Measurements from ENCODE around the gene TIAM2. TPM values are rescaled to one million over a fixed set of nuclear protein-coding genes. Genes with fewer than 3 reads are reported as not detected.

TIAM2 gene
- total RNA-seq, 3 donors from 2014 or later (not counting 1 experiment from before 2014, with no cell fraction given) = 6.5 to 11.1 (median 8.7) TPM

GRCh38 chr6:155155787-155156447, 160.8 kb downstream of the TIAM2 start:
- peaks cover 7% of the 10 kb centered on the region for H3K4me1 ChIP-seq (ENCODE audit: control insufficient read depth, insufficient read depth, low read length)
- intact Hi-C loops (cut with micrococcal nuclease) = no loop called here

GRCh38 chr6:155157101-155157500, 162.0 kb downstream of the TIAM2 start:
- intact Hi-C loops (cut with micrococcal nuclease) = no loop called here
- H3K4me3 Mint-ChIP-seq = no peak overlapping the region
- Histone ChIP-seq H3K27ac (ENCODE audit: low read length) (no peak overlapping the region), H3K4me1 (ENCODE audit: control insufficient read depth, insufficient read depth, low read length) (peaks cover 7% of the 10 kb centered on the region), H3K4me3 (ENCODE audit: low read length) (no peak overlapping the region), H3K9me3 (ENCODE audit: control insufficient read depth, insufficient read depth, low read length) (no peaks in the 10 kb centered on the region), H3K27me3 (ENCODE audit: control insufficient read depth, insufficient read depth, low read length) (no peaks in the 10 kb centered on the region), H3K36me3 (ENCODE audit: control insufficient read depth, insufficient read depth, low read length) (no peaks in the 10 kb centered on the region)
- no peak overlapping the region for H3K27ac Mint-ChIP-seq
- no peak for TF ChIP-seq CTCF (IDR thresholded peaks at IDR 0.05)
- WGBS (ENCODE audit: insufficient coverage) = 87% methylated on average over 5 of the region's 6 CpGs
- peaks cover 0 to 5% of the 10 kb centered on the region in 2 donors for H3K4me1 Mint-ChIP-seq
- H3K27me3 Mint-ChIP-seq (ENCODE audit: low read depth in 2 of 2) = peaks cover 7 to 9% of the 10 kb centered on the region in 2 donors
- H3K36me3 Mint-ChIP-seq = no peaks in the 10 kb centered on the region
- DNase-seq = no peak
- no peak for ATAC-seq
- H3K9me3 Mint-ChIP-seq = no peaks in the 10 kb centered on the region

More at GRCh38 chr6:155155787-155156447, 160.8 kb downstream of the TIAM2 start:
- Mint-ChIP-seq H3K27me3 (ENCODE audit: low read depth in 2 of 2) (peaks cover 7% of the 10 kb centered on the region in 2 donors), H3K4me3 (no peak overlapping the region), H3K27ac (no peak overlapping the region), H3K4me1 (peaks cover 0 to 5% of the 10 kb centered on the region in 2 donors), H3K36me3 (no peaks in the 10 kb centered on the region), H3K9me3 (no peaks in the 10 kb centered on the region)
- no peaks in the 10 kb centered on the region for H3K36me3 ChIP-seq (ENCODE audit: control insufficient read depth, insufficient read depth, low read length)
- no peak overlapping the region for H3K4me3 ChIP-seq (ENCODE audit: low read length)
- no peaks in the 10 kb centered on the region for H3K27me3 ChIP-seq (ENCODE audit: control insufficient read depth, insufficient read depth, low read length)
- H3K9me3 ChIP-seq (ENCODE audit: control insufficient read depth, insufficient read depth, low read length) = no peaks in the 10 kb centered on the region
- no peak for TF ChIP-seq CTCF (IDR thresholded peaks at IDR 0.05)
- H3K27ac ChIP-seq (ENCODE audit: low read length) = no peak overlapping the region
- WGBS (ENCODE audit: insufficient coverage) = 83% methylated on average over 10 of the region's 10 CpGs
- ATAC-seq (no peak), DNase-seq (no peak)

- Histone ChIP-seq H3K9me3 (ENCODE audit: control insufficient read depth, insufficient read depth, low read length) (no peaks in the 10 kb centered on the region), H3K4me1 (ENCODE audit: control insufficient read depth, insufficient read depth, low read length) (peaks cover 7% of the 10 kb centered on the region), H3K27ac (ENCODE audit: low read length) (no peak overlapping the region), H3K36me3 (ENCODE audit: control insufficient read depth, insufficient read depth, low read length) (no peaks in the 10 kb centered on the region), H3K4me3 (ENCODE audit: low read length) (no peak overlapping the region), H3K27me3 (ENCODE audit: control insufficient read depth, insufficient read depth, low read length) (no peaks in the 10 kb centered on the region)
- H3K27ac Mint-ChIP-seq = no peak overlapping the region
- peaks cover 7 to 20% of the 10 kb centered on the region in 2 donors for H3K27me3 Mint-ChIP-seq (ENCODE audit: low read depth in 2 of 2)
- no CpG with 5 or more reads among the region's 5 CpGs for WGBS (ENCODE audit: insufficient coverage)
- TF ChIP-seq CTCF (IDR thresholded peaks at IDR 0.05) = no peak
- intact Hi-C loops (cut with micrococcal nuclease) = no loop called here
- no peak overlapping the region for H3K4me3 Mint-ChIP-seq
- peaks cover 0 to 5% of the 10 kb centered on the region in 2 donors for H3K4me1 Mint-ChIP-seq
- H3K9me3 Mint-ChIP-seq = no peaks in the 10 kb centered on the region
- no peak for DNase-seq
- no peaks in the 10 kb centered on the region for H3K36me3 Mint-ChIP-seq
- ATAC-seq = no peak
Observed at GRCh38 chr6:155158030-155158843, 163.1 kb downstream of the TIAM2 start.
